Omental fat pad (tissue), 4 donors: ENCODE measurements around the gene FRG2C. TPM values are rescaled to one million over a fixed set of nuclear protein-coding genes. Genes with fewer than 3 reads are reported as not detected.
A peak's percentile ranks its signal among the peaks of the same experiment; 100 is the strongest.
"Not testable (repeated sequence)": the region's sequence is repeated elsewhere in the genome, so short reads cannot be mapped to it uniquely, and the experiment has no call there.

Source experiments
- ATAC-seq: fragments of 150-250 bp; one replicate; pipeline ENCODE4 v1.9.1; 2016; ENCODE audit warnings: mild to moderate bottlenecking, moderate library complexity; ENCODE audit not compliant: low FRiP score
- DNase-seq: peaks from one replicate; pipeline ENCODE4 v3.0.0-alpha.2; 2019; ENCODE audit warnings: low spot score
- total RNA-seq, 4 donors: library from RNA; depleted of rRNA; stranded (reverse); fragments of >200 nt; gene quantifications; one replicate each; pipeline ENCODE4 v1.1.0, GENCODE V29; 2016
- TF ChIP-seq, protein P1 (sequence below), 3 donors: fragments of 450-650 bp; IDR thresholded peaks; one replicate each; pipeline ENCODE4 v1.5.1; 2016 to 2017; ENCODE audit warnings: antibody characterized with exemption in 3 of 3, mild to moderate bottlenecking in 3 of 3, moderate library complexity in 2 of 3

FRG2C gene
- not detected for total RNA-seq

DNA sequence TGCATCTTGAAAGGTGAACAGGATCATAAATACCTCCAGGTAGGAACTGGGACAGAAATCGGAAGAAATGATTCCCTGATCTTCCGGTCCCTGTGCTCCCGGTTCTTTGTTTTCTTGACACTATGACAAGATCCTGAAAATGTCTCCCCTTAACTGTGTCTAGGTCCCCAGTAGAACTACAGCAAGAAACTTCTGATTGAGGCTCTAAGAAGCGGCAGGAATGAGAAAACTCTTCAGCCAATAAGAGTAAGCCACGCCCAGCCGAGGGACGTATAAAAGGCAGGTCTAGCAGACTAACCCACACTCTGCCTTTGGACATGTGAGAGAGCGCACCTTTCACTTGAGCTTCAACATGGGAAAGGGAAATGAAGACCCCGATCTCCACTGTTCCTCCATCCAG lies at the start of gene FRG2C:
FRG2C (plus strand) TSS at position 301 of the 400 bp plus-strand sequence; CDS start at position 353, 52 bp downstream.
- DNase-seq, ATAC-seq: not testable (repeated sequence)

DNA sequence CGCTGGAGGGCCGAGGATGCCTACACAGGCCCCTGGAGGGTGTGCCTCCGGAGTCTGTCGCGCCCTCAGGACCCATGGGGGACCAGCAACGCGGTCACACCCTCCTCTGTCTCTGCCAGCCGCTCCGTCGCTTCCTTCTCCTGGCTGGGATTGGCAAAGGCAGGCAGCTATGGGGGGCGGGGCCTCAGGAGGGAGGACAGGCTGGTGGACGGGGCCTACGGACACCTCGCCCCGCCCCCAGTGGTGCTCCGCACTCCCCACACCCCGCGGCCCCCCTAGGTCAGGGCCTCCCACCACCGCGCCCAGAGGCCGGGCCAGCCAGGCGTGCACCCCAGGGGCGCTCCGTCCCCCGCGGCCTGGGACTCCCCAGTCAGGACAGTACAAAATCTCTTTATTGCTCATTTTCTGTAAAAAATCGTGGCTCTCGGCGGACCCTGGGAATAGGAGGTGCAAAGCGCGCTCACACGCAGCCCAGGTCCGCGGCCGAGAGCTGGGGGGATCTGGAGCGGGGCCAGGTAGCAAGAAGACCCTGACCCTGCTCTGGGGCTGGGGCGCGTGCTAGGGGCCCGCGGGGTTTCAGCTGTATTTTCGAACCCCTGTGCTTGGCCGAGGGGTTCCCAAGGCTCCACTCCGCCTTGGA lies 45.3 kb upstream of the FRG2C start:
- peak; percentile 48 for DNase-seq
- peak; percentile 75 for ATAC-seq

DNA sequence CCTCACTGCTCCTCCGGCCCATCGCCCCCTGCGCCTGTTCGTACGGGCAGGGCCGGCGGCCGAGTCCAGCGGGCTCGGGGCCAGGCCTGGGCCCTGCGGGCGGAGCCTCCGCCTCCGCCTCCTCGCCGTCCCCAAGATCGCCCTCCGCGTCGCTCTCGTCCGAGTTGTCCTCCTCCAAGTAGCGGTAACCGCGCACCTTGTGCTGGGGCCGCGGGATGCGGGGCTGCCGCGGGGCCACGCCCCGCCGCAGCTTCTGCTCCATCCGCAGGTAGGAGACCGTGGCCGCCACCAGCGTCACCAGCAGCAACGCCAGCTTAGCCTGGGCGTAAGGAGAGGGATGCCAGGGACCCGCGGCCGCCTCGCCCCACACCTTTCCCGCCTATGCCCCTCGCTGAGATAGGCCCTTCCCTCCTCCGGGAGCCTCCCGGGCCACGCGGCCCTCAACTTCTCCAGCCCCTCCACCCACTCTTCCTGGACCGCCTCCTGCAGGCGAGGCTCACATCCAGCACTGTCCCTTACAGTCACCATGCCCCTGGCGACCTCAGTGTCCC lies 44.6 kb upstream of the FRG2C start:
- ATAC-seq, DNase-seq: not testable (repeated sequence)

DNA sequence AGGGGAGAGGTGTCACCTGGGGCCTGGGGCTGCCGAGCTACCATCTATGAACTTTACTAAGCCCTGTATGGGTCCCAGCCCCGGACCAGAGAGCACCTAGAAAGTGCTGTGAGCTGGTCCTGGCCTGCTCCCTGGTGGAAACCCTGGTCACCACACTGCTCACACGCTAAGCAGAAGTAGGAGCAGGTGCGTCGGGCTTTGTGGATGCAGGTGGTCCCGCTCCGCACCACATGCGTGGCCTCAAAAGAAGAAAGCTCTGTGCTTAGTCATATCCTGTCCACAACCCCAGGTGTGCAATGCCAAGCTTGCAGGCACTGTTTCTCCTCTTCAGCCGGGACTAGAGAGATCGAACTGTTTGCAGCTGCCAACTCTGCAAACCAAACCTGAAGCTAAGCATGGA lies 42.4 kb upstream of the FRG2C start:
- not testable (repeated sequence) for DNase-seq, ATAC-seq

DNA sequence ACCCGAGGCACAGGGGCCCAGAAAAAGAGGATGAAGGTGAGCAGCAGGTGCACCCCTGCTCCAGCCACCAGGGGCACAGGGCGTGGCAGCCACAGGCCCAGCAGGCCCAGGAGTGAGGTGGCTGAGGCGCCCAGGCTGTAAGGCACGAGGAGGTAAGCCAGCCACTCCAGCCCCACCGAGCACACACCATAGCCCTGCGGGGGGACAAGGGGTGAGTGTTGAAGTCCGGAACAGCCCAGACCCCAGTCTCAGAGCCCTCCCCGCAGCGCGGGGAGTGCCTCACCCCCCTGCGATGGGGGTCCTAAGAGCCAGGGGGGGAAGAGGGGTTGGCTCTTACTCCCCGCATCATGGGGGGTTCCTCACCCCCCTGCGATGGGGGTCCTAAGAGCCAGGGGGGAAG lies 40.5 kb upstream of the FRG2C start:
- not testable (repeated sequence) for DNase-seq, ATAC-seq

DNA sequence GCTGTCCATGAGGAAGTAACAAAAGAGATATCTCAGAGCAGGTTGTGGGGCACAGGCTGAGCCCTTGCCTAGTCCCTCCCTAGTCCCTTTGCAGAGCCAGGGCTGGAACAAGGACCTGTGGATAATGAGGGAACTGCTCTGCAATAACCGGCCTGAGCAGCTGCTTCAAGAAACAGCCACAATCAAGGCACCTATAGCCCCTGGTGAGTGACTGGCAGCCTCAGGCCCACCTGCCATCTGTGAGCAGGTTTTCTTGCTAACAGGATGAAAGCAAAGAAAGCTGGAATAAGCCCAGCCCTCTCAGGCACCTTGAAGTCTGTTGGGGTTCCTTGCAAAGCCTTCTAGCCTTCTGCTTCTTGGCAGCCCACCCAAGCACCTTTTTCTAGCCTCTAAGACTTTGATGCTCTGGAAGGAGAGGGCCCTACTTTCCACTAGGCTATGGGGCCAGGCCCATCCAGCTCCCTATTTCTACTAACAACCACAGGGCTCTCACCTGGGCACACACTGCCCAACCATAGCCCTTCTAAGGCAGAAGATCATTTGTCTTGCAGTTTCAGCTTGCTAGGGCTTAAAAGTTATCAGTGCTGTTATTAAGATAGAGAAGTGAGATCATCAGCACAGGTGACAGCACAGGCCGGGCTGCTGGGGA lies 33.1 kb upstream of the FRG2C start:
- not testable (repeated sequence) for ATAC-seq, DNase-seq

DNA sequence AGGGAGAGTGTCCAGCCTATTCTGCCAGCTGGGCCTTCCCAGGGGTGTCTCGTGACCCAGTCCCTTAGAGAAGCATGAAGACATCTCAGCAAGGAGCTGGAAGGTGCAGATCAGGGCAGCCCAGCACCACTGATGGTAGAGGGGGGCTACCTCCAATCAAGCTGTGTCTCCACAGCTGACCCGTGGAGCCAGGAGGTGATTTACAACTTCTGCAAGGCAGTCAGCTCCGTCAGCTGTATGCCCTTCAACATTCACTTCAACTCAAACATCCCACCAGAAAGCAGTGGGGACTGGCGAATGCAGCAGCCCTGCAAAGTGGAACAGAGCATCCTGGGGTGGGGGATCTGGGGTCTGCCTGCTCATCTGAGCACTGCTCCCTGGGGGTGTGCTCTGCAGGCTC lies 32.6 kb upstream of the FRG2C start:
- ATAC-seq (no peak), DNase-seq (no peak)
- TF ChIP-seq, protein P1, sequence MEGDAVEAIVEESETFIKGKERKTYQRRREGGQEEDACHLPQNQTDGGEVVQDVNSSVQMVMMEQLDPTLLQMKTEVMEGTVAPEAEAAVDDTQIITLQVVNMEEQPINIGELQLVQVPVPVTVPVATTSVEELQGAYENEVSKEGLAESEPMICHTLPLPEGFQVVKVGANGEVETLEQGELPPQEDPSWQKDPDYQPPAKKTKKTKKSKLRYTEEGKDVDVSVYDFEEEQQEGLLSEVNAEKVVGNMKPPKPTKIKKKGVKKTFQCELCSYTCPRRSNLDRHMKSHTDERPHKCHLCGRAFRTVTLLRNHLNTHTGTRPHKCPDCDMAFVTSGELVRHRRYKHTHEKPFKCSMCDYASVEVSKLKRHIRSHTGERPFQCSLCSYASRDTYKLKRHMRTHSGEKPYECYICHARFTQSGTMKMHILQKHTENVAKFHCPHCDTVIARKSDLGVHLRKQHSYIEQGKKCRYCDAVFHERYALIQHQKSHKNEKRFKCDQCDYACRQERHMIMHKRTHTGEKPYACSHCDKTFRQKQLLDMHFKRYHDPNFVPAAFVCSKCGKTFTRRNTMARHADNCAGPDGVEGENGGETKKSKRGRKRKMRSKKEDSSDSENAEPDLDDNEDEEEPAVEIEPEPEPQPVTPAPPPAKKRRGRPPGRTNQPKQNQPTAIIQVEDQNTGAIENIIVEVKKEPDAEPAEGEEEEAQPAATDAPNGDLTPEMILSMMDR (IDR thresholded peaks at IDR 0.05): no peak

DNA sequence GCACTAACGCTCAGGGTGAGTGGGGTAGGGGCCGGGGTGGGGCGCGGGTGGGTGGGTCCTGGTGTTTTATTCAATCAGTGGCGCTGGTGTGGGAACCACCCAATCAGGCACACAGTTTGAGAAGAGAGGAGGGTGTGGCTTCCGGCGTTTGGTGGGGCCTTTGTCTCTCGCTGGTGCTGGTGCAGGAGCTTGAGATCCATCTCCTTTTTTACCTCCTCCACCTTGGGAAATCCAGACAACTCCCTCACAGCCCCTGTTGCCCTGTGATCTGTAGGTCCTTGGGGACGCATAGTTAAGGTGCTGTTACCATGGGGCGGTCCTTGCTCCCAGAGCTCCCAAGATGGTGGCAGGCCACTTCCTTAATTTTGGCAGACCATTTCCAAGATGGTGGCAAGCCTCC lies 25.2 kb upstream of the FRG2C start:
- ATAC-seq, DNase-seq: not testable (repeated sequence)

DNA sequence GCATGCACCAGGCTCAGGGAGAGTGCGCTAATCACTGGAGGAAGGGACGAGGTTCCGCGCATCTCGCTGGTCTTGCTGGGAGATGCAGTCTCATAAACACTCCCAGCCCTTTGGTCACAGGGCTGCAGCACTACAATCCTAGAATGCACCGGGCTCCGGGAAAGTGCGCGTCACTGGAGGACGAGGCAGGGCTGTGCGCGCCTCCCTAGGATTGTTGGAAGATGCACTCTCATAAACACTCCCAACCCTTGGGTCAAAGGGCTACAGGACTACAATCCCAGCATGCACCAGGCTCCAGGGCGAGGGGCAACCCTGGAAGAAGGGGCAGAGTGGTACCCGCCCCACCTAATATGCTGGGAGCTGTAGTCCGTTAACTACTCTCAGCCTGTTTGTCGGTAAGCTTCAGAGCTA lies 23.0 kb upstream of the FRG2C start:
- ATAC-seq: not testable (repeated sequence)
- peak; percentile 49 for DNase-seq

DNA sequence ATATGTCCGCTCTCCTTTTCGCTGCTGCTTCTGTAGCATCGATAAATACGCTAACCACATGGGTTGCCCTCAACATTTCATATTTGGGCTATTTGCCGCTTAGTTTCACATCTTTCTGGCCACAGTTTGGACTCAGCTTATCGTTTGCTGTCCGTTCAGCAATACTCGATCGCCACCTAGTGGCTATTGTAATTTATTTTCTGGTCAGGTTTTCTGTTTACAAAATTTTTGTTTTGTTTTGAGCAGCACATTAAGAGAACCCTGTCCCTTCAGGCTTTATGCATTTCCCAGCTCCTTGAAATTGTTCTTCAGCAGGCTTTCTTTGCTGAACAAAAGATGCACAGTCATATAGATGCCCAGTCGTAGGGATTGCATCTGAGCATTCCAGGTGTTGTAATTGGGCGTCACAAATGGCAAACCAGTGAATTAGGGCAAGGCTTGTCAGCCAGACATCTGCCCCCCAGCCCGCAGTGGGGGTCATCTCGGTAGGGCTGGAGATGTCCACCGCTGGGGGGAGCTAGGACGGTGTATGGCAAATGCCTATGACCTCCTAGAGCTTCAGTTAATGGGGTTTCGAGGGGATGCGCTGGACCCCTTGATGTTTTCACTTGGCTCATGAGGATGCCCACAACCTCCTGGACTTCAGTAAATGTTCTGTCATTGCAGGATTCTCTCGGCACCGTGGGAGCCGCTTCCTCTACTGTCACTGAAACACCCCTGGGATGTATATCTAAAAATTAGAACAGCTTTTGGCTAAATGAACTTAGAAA lies 20.9 kb upstream of the FRG2C start:
- ATAC-seq, DNase-seq: not testable (repeated sequence)

DNA sequence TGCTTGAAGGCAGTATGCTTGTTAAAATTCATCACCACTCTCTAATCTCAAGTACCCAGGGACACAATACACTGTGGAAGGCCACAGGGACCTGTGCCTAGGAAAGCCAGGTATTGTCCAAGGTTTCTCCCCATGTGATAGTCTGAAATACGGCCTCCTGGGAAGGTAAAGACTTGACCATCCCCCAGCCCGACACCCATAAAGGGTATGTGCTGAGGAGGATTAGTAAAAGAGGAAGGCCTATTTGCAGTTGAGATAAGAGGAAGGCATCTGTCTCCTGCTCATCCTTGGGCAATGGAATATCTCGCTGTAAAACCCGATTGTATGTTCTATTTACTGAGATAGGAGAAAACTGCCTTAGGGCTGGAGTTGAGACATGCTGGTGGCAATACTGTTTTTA lies 18.6 kb upstream of the FRG2C start:
- not testable (repeated sequence) for DNase-seq, ATAC-seq

DNA sequence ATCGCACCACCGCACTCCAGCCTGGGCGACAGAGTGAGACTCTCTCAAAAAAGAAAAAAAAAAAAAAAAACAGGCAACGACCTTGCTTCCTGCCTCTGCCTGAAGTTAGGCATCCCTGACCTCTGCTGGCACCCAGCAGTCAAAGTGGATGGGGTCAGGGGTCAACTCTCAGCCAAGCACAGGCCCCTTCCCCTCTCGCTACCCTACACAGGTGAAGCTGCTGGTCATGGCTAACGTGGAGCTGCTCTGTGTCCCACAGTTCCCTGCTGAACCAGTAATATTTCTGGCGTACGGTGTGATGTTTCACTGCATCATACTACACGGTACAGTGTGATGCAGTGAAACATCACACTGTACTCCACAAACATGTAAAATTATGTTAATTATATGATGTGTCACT lies 13.9 kb upstream of the FRG2C start:
- no peak for DNase-seq
- TF ChIP-seq, protein P1 (IDR thresholded peaks at IDR 0.05): no peak
- ATAC-seq: no peak

DNA sequence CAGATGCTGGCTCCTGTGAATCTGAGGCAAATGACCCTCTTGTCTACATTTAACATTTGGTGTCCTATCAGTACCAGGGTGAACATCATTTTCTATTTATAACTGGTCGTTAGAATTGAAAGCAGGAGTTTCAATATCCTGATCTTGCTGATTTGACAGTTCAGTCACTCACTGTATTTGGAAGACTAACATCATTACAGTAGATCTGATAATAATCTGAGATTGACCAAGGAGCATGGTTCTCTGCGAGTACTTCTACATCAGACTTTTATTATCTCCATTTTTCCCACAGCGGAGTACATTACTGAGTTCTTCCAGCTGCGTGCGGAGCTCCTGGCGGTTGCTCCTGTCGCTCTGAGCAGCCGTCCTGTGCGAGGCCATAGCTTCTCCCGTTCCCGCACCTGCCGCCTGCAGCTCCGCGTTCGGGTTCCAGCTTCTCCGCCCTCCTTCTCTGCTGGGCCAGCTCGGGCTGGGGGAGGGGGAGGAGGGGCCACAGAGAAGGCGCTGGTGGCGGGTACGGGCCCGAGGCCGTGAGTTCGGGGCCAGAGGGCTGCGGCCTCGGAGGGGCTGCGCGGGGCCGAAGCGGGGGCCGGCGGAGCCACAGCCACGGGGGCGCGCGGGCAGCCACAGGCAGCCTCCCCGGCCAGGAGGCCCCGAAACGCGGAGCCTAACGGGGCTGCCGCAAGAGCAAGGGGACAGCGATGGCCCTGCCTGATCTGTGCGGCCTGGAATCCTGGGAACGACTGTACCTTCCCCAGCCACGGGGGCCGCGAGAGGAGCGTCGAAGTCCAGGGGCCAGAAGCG lies 8.8 kb upstream of the FRG2C start:
- DNase-seq, ATAC-seq: not testable (repeated sequence)

DNA sequence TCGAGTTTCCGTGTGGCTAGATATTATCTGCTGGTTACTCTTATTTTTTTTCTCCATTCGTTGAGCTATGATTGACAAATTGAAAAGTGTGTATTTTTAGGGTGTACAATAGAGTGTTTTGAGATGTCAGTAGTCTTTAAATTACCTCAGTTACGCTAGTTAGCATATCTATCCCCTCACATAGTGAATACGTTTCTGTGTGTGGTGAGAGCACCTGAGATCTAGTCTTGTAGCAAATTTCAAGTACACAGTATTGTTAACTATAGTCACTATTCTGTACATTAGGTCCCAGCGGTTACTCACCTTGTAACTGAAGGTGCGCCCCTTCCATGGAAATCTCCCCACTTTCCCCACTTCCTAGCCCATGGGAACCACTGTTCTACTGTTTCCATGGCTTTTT lies 8.2 kb upstream of the FRG2C start:
- not testable (repeated sequence) for DNase-seq, ATAC-seq

DNA sequence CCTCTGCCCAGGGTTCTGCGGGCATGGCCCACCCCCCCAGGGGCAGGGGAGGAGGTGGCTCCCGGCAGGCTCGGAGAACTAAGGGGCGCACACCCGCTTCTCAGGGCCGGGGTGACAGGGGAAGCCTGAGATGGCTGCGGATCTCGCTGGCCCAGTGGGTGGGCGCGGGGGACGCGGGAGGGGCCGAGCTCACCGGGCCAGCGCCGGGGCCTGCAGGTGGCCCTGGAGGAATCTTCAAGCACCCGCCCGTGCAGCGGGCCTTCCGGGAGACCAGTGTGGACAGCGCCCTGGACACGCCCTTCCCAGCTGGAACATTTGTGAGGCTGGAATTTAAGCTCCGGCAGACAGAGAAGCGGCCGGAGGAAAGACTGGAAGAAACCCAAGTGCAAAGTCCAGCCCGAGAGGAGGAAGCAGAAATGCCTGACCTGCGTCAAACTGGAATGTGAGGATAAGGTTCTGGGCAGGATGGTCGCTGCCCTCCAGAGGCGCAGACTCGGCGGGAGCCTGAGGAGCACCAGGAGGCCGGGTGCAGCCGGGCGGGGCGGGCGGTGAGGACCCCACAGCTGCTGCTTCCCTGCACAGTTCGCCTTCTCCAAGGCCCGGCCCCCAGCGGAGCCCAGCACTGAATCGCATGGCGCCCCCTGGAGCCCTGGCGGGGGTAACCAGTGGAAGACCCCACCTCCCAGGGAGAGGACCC lies 5.6 kb upstream of the FRG2C start:
- DNase-seq, ATAC-seq: not testable (repeated sequence)

DNA sequence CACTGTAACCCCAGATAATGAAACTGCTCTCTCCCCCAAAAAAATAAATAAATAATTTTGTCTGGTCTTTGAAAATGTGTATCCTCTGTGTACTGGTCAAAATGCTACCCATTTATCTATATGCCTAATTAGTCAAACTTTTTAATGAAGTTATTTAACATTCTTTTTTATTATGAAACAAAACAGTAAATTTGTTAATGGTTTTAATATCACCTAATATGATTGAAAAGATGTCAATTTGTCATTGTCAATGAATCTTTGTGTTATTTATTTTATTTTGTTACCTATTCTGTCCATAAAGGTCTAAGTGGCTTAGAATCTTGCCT lies 5.1 kb upstream of the FRG2C start:
- ATAC-seq, DNase-seq: not testable (repeated sequence)
